Stimulated activated CD4-positive, alpha-beta T cell treated with anti-CD3 and anti-CD28 coated beads, Interleukin-4, amount 100 ng/mL, for 4 hours (primary cell): ENCODE results near the gene CDC73.

ENCODE experiments used
- DNase-seq, 2 experiments: peaks; one replicate each; pipeline ENCODE4 v3.0.0-alpha.2; 2020

Gene CDC73

GRCh38 chr1:193121616-193122593 lies at the start of gene CDC73:
Gene CDC73, plus strand, starts transcription at chr1:193122031. Its CDS starts 170 bp downstream, at chr1:193122201.
- peak; percentile 99 to 100 for DNase-seq

GRCh38 chr1:193077991-193078390 lies 43.8 kb upstream of the CDC73 start:
- no peak for DNase-seq

GRCh38 chr1:193079187-193079586 lies 42.6 kb upstream of the CDC73 start:
- DNase-seq = no peak

- no peak for DNase-seq
These were observed 38.3 kb upstream of the CDC73 start for GRCh38 chr1:193083365-193084088.

GRCh38 chr1:193085263-193085662 lies 36.6 kb upstream of the CDC73 start:
- DNase-seq = no peak

GRCh38 chr1:193086342-193086741 lies 35.5 kb upstream of the CDC73 start:
- DNase-seq = no peak

- no peak for DNase-seq
These were observed 33.9 kb upstream of the CDC73 start for GRCh38 chr1:193087893-193088292.

GRCh38 chr1:193090865-193091264 lies 31.0 kb upstream of the CDC73 start:
- DNase-seq = no peak

- no peak for DNase-seq
These were observed 27.7 kb upstream of the CDC73 start for GRCh38 chr1:193094112-193094511.

GRCh38 chr1:193102662-193103061 lies 19.2 kb upstream of the CDC73 start:
- DNase-seq = no peak

GRCh38 chr1:193103759-193104501 lies 17.9 kb upstream of the CDC73 start:
- no peak for DNase-seq

GRCh38 chr1:193104502-193104906 lies 17.3 kb upstream of the CDC73 start:
- DNase-seq = peak in 1 of 2 experiments; percentile 20

- DNase-seq = peak; percentile 54 to 73
These were observed 16.7 kb upstream of the CDC73 start, which contains the start of gene GLRX2 for GRCh38 chr1:193104907-193105820. Gene GLRX2, minus strand, starts transcription at chr1:193105414. Its CDS starts 32 bp downstream, at chr1:193105382.

GRCh38 chr1:193105821-193106177 lies 16.0 kb upstream of the CDC73 start:
- DNase-seq = no peak

GRCh38 chr1:193108471-193108870 lies 13.4 kb upstream of the CDC73 start:
- DNase-seq = no peak

GRCh38 chr1:193109619-193110018 lies 12.2 kb upstream of the CDC73 start:
- DNase-seq = no peak

- DNase-seq = no peak
These were observed 11.6 kb upstream of the CDC73 start for GRCh38 chr1:193110246-193110645.

GRCh38 chr1:193110864-193111263 lies 11.0 kb upstream of the CDC73 start:
- no peak for DNase-seq

- no peak for DNase-seq
These were observed 10.2 kb upstream of the CDC73 start for GRCh38 chr1:193111641-193112090.

- DNase-seq = no peak
These were observed 8.4 kb upstream of the CDC73 start for GRCh38 chr1:193113258-193113991.

GRCh38 chr1:193113992-193114332 lies 7.9 kb upstream of the CDC73 start:
- no peak for DNase-seq
